Measurements from ENCODE around the gene CST11. TPM values are rescaled to one million over a fixed set of nuclear protein-coding genes. Genes with fewer than 3 reads are reported as not detected.
"Not testable (repeated sequence)": the region's sequence is repeated elsewhere in the genome, so short reads cannot be mapped to it uniquely, and the experiment has no call there.

The CST11 gene
- total RNA-seq, 4 donors from 2014 or later: not detected

- H3K27ac ChIP-seq: no peak overlapping the region
- 71 to 78% methylated on average over 3 of the region's 3 CpGs for WGBS, 2 donors
- H3K27me3 ChIP-seq: no peaks in the 10 kb centered on the region
- no peaks in the 10 kb centered on the region for H3K4me1 ChIP-seq
- peaks cover 0 to 5% (median 0%) of the 10 kb centered on the region in 4 donors for H3K9me3 ChIP-seq
- DNase-seq (ENCODE audit: low spot score in 2 of 2): no peak
- H3K4me3 ChIP-seq: no peak overlapping the region
- TF ChIP-seq POLR2A (IDR thresholded peaks at IDR 0.05): no peak
- no peak for TF ChIP-seq EP300 (IDR thresholded peaks at IDR 0.05)
- no peak for TF ChIP-seq CTCF (IDR thresholded peaks at IDR 0.05)
- H3K36me3 ChIP-seq: no peaks in the 10 kb centered on the region
These were observed 24.5 kb upstream of the CST11 start for GRCh38 chr20:23477223-23477622.

- DNase-seq (ENCODE audit: low spot score in 2 of 2): no peak
- no peak for TF ChIP-seq POLR2A (IDR thresholded peaks at IDR 0.05)
- no peak for TF ChIP-seq CTCF (IDR thresholded peaks at IDR 0.05)
- TF ChIP-seq EP300 (IDR thresholded peaks at IDR 0.05): no peak
- no peak overlapping the region for H3K27ac ChIP-seq
- no peaks in the 10 kb centered on the region for H3K36me3 ChIP-seq
- no peaks in the 10 kb centered on the region for H3K27me3 ChIP-seq
- 59 to 89% methylated on average over 6 of the region's 6 CpGs for WGBS, 2 donors
- H3K4me3 ChIP-seq: no peak overlapping the region
- peaks cover 0 to 5% (median 0%) of the 10 kb centered on the region in 4 donors for H3K9me3 ChIP-seq
- no peaks in the 10 kb centered on the region for H3K4me1 ChIP-seq
These were observed 23.5 kb upstream of the CST11 start for GRCh38 chr20:23476015-23476754.

GRCh38 chr20:23475395-23475794, 22.7 kb upstream of the CST11 start:
- DNase-seq (ENCODE audit: low spot score in 2 of 2): no peak
- Histone ChIP-seq H3K27me3 (no peaks in the 10 kb centered on the region), H3K27ac (no peak overlapping the region), H3K9me3 (peaks cover 0 to 5% (median 0%) of the 10 kb centered on the region in 4 donors), H3K4me3 (no peak overlapping the region), H3K36me3 (no peaks in the 10 kb centered on the region), H3K4me1 (no peaks in the 10 kb centered on the region)
- TF ChIP-seq POLR2A (IDR thresholded peaks at IDR 0.05) (no peak), EP300 (IDR thresholded peaks at IDR 0.05) (no peak), CTCF (IDR thresholded peaks at IDR 0.05) (no peak)
- WGBS, 2 donors: 91 to 93% methylated on average over 5 of the region's 5 CpGs

- not testable (repeated sequence) for H3K4me1 ChIP-seq; DNase-seq (ENCODE audit: low spot score in 2 of 2); H3K36me3 ChIP-seq; H3K27me3 ChIP-seq; H3K4me3 ChIP-seq; H3K27ac ChIP-seq; H3K9me3 ChIP-seq
- 8 to 29% methylated on average over 2 of the region's 2 CpGs for WGBS, 2 donors
These were observed 20.6 kb upstream of the CST11 start for GRCh38 chr20:23473293-23473692.

- H3K36me3 ChIP-seq; H3K27ac ChIP-seq; DNase-seq (ENCODE audit: low spot score in 2 of 2); H3K4me3 ChIP-seq; H3K9me3 ChIP-seq; H3K4me1 ChIP-seq; H3K27me3 ChIP-seq: not testable (repeated sequence)
- WGBS, 2 donors: 76% methylated on average over 5 of the region's 5 CpGs
These were observed 19.6 kb upstream of the CST11 start for GRCh38 chr20:23472306-23472705.

GRCh38 chr20:23466961-23467360, 14.3 kb upstream of the CST11 start:
- peaks cover 0 to 20% (median 0%) of the 10 kb centered on the region in 4 donors for H3K9me3 ChIP-seq
- H3K36me3 ChIP-seq; H3K4me3 ChIP-seq; H3K4me1 ChIP-seq; H3K27ac ChIP-seq; H3K27me3 ChIP-seq; DNase-seq (ENCODE audit: low spot score in 2 of 2): not testable (repeated sequence)
- 79 to 86% methylated on average over 3 of the region's 3 CpGs for WGBS, 2 donors

- Histone ChIP-seq H3K27me3 (no peaks in the 10 kb centered on the region), H3K4me1 (no peaks in the 10 kb centered on the region), H3K4me3 (no peak overlapping the region), H3K27ac (no peak overlapping the region), H3K36me3 (no peaks in the 10 kb centered on the region), H3K9me3 (peaks cover 0 to 4% (median 0%) of the 10 kb centered on the region in 4 donors)
- TF ChIP-seq POLR2A (IDR thresholded peaks at IDR 0.05) (no peak), CTCF (IDR thresholded peaks at IDR 0.05) (no peak), EP300 (IDR thresholded peaks at IDR 0.05) (no peak)
- DNase-seq (ENCODE audit: low spot score in 2 of 2): no peak
- WGBS, 2 donors: 2 to 93% methylated on average over 1 of the region's 1 CpG
These were observed 8.5 kb upstream of the CST11 start for GRCh38 chr20:23461180-23461579.

Data from tibial nerve (tissue), 4 donors.